Raji (cell line): ENCODE data around the gene APOE.

ENCODE experiments used
- POLR2A ChIP-seq: IDR thresholded peaks from 2 replicates; pipeline ENCODE4 v1.6.1; 2011; ENCODE audit warnings: low read depth, low read length, control low read depth; ENCODE audit not compliant: insufficient read depth

APOE gene

GRCh38 chr19:44905437-44906160 is at the start of gene APOE:
APOE (plus strand) TSS chr19:44905796; CDS start chr19:44906625, 829 bp downstream.
- TF ChIP-seq POLR2A, result no peak

- no peak for TF ChIP-seq POLR2A
These were observed 49.0 kb upstream of the APOE start for GRCh38 chr19:44856421-44857083.

DNA sequence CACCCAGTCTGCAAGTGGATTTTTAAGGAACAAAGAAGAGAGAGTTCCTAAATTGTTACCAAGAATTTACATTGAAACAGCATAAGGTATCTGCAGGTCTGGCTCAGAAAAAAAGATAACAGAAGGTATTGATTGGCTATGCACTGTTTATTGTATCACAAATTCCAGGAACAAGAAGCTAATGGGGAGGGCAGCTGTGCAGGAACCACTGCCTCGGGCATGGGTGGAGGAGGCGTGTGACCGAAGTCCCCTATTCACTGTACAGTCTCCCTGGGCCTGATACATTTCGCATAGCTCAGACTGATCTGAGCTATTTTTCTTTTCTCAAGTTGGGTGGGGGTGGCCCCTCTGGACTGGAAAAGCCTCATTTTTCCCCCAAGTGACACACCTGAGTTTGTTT is 47.8 kb upstream of the APOE start:
- no peak for TF ChIP-seq POLR2A

DNA sequence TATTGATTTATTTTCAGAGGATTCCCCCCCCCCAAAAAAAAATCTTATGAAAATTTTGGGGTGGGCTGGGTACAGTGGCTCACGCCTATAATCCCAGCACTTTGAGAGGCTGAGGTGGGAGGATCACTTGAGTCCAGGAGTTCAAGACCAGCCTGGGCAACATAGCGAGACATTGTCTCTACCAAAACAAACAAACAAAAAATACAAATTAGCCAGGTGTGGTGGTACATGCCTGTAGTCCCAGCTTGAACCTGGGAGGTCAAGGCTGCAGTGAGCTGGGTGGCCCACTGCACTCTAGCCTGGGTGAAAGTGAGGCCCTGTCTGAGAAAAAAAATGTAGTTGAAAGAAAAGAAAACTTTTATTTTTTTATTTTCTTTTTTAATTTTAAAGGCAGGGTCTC is 41.6 kb upstream of the APOE start:
- TF ChIP-seq POLR2A, result no peak

- TF ChIP-seq POLR2A, result no peak
These were observed 40.3 kb upstream of the APOE start for GRCh38 chr19:44865196-44865767.

DNA sequence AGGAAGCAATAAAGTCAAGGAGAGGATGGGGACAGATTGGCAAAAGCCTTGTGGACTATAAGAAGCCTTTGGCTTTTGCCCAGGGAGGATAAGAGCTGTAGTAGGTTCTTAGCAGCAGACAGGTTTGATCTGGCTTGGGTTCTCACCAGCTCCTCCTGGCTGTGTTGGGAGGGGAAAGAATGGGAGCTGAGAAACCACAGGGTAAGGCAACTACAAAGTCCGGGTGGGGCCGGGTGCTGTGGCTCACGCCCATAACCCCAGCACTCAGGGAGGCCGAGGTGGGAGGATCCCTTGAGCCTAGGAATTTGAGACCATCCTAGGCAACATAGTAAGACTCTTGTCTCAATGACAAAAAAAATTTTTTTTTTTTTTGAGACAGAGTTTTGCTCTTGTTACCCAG is 38.9 kb upstream of the APOE start:
- TF ChIP-seq POLR2A, result no peak

DNA sequence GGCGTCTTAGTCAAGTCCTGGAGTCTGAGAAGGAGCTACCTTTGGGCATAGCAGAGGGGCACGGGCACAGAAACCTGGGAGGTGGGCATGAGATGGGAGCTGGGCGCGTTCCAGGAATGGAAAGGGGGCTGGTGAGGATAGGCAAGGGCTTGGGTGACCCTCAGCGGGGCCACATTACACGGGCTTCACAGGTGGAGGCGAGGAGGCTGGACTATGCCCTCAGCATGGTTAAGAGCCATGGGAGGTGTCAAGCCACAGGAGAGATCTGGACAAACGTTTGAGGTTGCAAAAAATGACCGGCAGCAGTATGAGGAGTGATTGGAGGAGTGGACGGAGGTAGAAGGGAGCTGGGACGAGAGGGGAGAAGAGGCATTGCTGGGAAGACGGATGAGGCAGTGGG is 38.0 kb upstream of the APOE start:
- TF ChIP-seq POLR2A, result no peak

GRCh38 chr19:44869733-44870470 is 35.7 kb upstream of the APOE start:
- no peak for TF ChIP-seq POLR2A

DNA sequence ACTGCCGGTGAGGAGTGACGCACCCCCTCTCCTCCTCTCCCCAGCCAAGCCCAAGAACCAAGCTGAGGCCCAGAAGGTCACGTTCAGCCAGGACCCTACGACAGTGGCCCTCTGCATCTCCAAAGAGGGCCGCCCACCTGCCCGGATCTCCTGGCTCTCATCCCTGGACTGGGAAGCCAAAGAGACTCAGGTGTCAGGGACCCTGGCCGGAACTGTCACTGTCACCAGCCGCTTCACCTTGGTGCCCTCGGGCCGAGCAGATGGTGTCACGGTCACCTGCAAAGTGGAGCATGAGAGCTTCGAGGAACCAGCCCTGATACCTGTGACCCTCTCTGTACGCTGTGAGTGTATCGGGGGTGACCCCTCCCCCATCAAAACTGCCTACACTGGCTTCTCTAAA is 33.8 kb upstream of the APOE start:
- no peak for TF ChIP-seq POLR2A

GRCh38 chr19:44872661-44873060 is 32.9 kb upstream of the APOE start:
- no peak for TF ChIP-seq POLR2A

DNA sequence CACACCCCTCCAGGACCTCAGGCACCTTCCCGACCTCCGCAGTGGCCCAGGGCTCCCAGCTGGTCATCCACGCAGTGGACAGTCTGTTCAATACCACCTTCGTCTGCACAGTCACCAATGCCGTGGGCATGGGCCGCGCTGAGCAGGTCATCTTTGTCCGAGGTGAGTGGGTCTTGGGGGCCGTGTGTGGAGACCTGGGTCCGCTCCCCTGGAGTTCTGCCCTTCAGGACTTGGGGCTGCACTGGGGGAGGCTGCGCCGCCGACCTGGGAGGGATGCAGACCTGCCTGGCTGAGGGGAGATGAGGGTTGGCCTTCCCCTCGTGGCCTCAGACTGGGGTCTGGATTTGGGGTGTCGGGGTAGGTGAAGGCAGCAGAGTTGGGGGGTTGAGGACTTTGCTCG is 31.3 kb upstream of the APOE start:
- no peak for TF ChIP-seq POLR2A

- no peak for TF ChIP-seq POLR2A
These were observed 29.7 kb upstream of the APOE start for GRCh38 chr19:44875666-44876451.

DNA sequence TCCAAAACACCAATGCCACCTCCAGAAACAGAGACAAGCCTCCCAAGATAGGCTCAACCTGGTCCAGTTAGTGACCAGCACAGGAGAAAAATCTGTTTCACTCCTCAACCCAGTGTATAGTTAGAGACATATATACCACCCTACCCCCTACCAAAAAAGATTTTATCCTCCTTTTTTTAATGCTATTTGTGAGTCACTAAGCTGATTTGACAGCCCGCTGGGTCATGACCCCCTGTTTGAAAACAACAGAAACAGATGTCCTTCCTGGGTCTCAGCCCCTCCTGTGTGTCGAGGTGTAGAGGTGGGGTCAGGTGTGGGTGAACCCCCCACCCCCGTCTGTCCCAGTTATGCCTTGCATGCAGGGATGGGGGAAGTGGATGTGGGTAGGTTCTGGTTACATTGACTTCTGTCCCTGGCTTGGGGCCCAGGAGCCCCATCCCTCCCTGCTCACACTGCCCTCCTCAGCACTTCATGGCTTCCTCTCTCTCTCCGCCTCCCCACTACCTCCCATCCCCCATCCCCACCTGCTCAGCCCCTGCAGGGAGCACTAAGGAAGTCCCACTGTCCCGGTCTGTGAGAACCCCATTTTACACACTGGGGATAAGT is 28.6 kb upstream of the APOE start:
- TF ChIP-seq POLR2A, result no peak

DNA sequence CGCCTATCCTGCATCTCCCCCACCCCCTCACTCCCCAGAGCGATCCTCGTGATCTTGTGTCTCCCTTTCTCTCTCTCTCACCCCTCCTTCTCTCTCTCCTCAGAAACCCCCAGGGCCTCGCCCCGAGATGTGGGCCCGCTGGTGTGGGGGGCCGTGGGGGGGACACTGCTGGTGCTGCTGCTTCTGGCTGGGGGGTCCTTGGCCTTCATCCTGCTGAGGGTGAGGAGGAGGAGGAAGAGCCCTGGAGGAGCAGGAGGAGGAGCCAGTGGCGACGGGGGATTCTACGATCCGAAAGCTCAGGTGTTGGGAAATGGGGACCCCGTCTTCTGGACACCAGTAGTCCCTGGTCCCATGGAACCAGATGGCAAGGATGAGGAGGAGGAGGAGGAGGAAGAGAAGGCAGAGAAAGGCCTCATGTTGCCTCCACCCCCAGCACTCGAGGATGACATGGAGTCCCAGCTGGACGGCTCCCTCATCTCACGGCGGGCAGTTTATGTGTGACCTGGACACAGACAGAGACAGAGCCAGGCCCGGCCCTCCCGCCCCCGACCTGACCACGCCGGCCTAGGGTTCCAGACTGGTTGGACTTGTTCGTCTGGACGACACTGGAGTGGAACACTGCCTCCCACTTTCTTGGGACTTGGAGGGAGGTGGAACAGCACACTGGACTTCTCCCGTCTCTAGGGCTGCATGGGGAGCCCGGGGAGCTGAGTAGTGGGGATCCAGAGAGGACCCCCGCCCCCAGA is 27.3 kb upstream of the APOE start:
- TF ChIP-seq POLR2A, result no peak
